GM18517 (cell line): Measurements from ENCODE around the gene CHIC2.

Experiments
- ATAC-seq: cut with Tn5 transposase; IDR thresholded peaks from one replicate; pipeline ENCODE4 v1.9.1; 2021; ENCODE audit warnings: mild to moderate bottlenecking, moderate library complexity; ENCODE audit not compliant: unreplicated experiment

The CHIC2 gene

DNA sequence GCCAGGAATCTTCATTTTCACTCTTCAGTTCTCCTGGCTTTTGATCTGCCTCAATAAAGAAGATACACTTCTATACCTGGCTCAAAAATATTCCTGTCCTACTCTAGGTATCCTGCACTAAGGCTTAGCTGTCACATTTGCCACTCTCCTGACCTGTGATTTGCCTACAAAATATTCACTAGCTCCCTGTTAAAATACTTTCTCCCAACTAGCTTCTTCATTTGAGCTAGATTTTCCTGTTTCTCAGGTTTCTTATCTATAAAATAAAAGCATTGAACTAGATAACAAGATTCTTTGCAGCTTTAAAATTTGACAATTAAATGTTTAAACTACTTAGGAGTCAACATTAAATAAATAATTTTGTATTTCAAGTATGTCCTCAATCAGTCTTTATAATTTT is 53.2 kb downstream of the CHIC2 start:
- ATAC-seq: no peak

DNA sequence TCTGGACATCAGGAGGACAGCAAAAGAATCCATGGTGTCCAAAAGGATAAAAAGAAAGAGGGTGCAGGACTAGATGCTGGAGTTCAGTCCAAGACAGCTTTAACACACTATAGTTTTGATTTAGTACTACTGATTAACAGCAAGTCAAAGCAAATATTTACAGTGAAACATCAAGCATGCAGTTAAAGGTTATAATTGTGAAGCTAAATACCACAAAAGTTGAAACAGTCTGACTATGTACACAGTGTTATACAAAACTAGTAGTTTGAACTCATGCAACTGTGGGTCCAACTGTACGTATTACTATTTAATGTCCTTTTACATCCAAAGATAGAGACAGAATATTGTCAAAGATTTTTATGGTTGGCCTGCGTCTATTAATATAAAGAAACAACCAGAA is 57.6 kb downstream of the CHIC2 start:
- no peak for ATAC-seq

DNA sequence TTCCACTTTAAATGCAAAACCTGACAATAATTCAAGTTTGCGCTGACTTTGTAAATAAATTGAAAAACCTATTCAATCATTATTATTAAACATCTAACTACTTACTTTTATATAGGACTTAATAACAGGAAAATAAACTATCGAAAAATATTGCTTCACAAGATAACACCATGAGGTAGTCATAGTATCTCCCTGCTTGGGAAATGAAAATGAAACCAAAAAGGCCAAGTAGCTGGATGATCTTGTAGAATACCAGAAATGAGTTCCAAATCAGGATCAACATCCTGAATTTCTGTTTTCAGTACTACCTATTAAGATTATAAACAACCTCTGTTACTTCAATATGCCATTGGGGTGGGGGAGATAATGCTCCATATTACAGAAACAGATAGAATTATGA is 58.9 kb downstream of the CHIC2 start:
- ATAC-seq: no peak

DNA sequence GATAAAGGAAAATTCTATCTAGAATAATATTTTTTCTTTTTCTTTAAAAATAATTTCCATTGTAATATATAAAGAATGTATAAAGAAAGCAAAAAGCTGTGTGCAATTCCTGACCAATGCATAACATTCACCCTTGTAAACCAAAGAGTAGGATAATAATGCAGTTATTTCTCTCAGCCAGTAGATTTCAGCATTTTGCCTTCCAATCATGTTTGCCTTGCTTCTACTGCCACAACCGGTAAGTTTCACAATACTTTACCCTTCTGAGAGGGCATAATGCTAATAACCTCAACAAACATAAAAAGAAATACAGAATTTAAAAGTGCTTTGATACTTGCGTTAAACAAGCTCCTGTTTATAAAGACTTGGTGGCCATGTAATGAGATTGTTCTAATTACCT is 59.9 kb downstream of the CHIC2 start:
- no peak for ATAC-seq

DNA sequence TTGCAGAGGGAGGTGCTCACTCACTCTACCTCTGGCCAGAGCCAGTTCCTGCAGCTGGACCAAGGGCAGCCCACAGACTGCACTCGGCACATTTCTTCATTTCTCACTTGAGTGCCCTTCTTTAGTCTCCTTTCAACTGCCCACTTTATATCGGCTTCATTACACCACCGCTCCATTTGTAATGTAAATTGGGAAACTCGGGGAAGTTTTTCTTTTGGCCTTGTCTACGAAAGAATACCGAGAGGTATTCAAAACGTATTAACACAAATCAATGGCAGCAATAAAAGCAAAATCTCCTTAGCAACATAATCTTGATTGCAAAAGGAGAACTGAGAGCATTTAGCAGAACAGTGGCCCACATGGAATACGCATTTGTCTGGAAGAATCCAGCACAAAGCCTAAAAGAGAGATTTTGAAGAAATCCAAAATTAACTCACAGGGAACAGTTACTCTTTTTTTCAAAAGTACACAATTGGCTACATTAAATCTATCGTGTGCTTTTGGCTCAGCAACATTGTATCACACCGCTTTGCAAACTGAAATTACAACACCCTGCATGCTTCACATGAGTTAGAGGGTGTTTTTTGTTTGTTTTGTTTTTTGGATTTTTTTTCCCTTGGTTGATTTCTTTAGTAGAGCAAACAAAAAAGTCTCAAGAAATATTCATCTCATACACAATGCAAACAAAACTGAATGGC is 62.6 kb downstream of the CHIC2 start:
- no peak for ATAC-seq

DNA sequence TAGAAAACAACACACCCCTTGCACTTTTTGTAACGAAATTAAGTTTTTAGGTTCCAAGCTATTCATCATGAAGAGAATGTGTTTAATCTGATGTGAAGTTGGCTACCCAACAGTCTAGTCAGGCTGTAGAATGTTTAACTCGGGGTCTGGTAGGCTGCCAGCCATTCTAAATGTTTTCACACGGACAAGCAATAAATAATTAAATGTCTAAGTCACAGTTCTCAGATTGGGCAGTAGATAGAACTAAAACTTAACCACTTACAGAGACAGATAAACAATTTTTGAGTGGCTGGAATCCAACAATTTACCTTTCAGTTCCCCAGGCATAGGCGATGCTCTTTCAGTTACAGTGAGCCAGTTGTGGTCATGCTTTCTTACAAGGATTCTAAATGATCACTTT is 66.5 kb downstream of the CHIC2 start:
- no peak for ATAC-seq

DNA sequence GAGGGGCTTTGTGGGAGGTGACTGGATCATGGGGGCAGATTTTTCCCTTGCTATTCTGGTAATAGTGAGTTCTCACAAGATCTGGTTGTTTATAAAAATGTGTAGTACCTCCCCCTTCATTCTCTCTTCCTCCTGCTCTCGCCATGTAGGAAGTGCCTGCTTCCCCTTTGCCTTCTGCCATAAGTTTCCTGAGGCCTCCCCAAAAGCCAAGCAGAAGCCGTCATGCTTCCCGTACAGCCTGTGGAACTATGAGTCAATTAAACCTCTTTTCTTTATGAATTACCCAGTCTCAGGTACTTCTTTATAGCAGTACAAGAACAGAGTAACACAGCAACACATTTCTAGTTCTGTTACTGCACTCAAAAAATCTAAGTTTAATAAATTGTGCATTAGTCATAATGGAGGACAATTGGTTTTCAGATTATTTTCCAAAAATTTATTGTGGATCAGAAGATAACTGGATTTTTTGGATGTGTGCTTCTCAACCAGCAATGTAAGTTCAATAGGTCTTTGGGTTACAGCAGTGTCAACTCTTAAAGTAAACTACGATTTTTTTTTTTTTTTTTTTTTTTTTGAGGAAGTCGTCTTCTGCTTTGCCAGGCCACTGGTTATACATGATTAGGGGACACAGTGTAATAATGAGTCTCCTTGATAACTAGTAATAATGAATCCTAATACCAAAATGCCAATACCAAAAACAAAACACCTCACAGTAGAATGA is 69.9 kb downstream of the CHIC2 start:
- no peak for ATAC-seq

DNA sequence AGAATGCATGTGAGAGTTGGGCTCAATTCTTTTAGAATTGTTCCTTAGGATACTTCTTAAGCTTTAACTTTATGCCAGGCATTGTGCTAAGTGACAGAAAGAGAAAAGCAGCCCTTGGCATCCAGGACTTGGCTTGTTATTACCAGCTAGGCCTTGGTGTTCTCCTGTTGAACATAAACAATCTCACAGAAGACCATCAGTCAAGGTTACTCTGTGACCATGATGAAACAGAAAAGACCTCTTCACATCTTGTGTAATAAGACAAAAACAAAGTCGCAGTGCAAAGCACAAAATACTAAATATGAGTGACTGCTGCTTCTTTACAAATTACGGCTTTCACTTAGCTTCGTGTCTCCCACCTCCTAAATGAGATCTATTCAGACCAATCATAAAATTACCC is 71.6 kb downstream of the CHIC2 start:
- no peak for ATAC-seq

DNA sequence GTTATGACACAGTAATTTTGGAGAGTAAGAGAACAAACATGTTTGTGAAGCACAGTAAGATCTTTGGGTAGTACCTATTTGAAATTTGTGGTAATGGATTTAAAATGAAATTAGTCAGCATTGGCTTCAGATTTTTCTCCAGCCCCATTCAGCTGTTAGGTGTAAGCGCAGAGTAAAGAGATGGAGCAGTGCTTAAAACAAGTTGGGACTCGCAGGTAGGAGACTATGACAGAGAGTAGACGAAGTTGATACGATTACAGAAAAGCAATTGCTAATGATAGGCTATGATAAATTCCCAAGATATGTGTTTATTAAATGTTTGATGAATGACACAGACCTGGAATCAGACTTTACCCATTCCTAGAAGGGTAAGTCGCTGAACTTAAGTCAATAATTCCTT is 72.6 kb downstream of the CHIC2 start:
- no peak for ATAC-seq

DNA sequence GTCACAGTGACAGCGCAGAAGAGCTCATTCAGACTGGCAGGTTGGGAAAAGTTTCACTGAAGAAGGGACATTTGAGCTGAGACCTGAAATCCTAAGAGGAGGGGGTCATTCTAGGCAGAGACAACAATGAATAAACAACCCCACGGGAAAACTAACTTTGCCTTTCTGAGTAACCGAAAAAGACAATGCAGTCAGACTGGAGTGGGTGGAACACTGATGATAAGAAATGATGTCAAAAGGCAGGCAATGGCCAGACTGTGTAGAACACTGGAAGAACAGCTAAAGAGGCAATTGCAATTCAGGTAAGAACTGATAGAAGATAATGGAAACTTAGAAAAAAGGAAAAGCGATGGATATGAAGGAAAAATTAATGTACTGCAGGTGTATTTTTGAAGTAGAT is 73.8 kb downstream of the CHIC2 start:
- ATAC-seq: no peak

DNA sequence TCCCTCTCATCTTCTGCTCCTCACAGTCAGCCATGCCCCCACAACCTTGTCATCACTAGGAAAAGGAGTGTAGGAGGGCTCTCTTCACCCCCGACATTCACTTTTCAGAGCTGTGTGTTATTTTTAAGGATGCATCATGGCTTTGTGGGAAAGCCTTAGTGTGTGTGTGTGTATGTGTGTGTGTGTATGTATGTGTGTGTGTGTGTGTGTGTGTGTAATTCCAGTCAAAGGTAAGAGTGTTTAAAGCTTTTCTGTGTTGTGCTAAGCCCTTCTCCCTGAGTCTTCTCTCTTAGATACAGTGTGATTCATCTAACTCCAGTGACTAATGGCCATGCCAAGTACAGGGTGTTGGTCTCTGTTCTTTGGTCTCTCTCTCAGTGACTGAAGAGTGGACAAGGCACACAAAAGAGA is 76.6 kb downstream of the CHIC2 start:
- no peak for ATAC-seq

DNA sequence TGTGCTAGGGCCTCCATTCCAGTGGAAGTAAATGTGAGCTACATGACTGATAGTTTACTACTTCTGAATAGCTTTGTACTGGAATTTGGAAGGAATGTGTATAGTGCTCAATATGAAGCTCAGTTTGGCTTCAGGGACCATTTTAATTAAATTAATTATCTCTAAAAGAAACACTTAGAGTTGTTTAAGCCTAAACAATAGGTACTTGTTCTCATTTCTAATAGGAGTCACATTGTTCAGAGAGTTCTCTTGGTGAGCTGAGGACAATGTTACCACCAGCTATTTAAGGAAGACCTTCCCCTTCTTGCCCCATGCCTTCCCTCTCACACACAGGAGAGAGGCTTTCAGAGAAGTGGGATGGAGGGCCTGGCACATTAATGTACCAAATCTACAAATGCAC is 78.3 kb downstream of the CHIC2 start:
- no peak for ATAC-seq

DNA sequence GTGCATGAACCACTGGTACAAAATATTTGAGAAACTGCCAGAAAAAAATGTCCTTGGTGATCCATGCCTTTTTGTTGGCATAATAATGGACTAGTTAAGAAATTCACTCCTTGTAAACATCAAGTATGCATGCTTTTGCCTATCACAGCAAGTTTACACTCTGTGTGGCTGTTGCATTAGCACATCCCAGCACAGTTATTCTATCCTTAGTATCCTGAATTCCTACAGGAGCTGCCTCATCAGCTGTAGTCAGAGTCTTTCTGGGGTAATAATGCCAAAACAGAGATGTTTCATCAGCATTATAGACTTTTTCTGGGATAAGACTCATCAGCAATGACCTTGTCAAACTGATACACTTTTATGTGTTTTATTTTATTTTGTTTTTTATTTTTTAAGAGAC is 82.8 kb downstream of the CHIC2 start:
- ATAC-seq: no peak

DNA sequence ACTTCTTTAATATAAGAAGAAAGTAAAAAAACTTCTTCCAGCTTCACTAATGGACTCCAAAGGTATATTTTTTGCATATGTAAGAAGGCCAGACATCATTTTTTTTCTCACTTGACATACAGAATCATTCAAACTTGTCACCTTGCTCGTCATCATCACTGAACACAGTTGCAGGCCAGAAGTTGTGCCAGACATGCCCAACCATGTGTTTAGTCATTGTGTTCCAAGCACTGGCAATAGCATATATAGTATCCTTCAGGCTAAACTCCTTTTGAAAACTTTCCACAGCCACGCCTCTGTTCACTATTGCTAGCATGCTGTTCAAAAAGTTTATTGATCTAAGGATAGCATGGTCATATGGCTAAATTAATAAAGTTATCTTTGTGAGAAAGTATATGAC is 83.3 kb downstream of the CHIC2 start:
- ATAC-seq: no peak

DNA sequence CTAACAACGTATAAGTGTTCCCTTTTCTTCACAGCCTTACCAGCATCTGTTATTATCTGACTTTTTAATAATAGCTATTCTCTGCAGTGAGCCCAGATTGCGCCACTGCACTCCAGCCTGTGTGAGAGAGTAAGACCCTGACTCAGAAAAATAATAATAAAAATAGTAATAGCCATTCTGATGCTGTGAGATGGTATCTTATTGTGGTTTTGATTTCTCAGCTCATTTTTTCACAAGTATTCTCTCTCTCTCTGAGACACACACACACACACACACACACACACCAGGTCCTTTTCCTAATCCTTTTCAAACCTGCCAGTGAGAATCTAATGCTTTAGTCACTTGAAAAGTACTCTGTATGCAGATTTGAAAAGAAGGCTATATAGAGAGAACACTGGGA is 89.8 kb downstream of the CHIC2 start:
- no peak for ATAC-seq

DNA sequence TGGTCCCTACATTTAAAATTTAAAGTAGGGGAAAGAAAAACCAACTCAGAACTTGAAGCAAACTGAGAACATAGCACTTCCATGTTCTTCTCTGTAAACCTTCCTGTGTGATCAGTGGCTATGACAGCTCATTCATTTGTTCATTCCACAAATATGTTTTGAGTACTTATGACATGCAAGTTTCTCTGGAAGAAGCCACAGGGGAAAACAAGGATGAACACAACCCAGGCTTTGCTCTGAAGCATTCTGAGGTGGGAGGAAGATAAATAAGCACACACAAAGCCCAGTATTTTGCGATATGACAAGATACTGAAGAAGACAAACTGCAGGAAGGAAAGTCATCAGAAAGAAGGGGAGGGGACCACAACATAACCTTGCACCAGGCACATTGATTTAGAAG is 96.4 kb downstream of the CHIC2 start:
- no peak for ATAC-seq

DNA sequence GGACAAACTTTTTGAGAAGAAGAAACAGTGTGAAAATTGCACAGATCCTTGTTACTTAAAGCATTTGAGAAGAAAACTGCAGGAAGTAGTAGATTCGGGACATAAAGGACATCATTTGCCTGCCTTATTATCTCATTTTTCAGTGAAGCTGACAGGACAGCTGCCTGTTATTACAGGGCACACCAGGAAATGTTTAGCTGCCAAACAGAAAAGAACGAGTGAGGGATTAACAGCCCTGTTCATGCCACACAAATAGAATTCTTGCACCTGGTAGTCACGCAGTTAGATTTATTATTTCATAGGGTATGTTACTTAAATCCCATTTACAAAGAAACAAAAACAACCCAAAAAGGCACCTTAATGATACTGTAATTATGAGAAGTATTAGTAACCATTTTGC is 100.6 kb downstream of the CHIC2 start:
- no peak for ATAC-seq

DNA sequence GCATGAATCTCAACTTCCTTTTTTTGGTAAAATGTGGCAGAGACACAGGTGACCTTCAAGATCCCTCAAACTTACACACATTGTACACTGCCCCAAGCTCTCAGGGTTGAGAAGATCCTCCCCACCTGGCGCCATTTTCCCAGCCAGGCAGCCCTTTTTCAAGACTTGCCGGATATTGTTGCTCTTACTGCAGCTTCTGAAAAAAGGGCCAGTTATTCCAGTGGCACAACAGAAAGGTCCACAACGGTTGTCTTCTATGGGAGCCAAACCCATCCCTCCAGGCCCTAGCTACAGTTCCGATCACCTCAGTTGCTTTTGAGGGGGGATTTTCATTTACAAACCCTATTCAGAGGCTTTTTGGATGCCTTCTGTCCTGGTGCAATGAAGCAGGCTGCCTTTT is 101.1 kb downstream of the CHIC2 start:
- no peak for ATAC-seq

DNA sequence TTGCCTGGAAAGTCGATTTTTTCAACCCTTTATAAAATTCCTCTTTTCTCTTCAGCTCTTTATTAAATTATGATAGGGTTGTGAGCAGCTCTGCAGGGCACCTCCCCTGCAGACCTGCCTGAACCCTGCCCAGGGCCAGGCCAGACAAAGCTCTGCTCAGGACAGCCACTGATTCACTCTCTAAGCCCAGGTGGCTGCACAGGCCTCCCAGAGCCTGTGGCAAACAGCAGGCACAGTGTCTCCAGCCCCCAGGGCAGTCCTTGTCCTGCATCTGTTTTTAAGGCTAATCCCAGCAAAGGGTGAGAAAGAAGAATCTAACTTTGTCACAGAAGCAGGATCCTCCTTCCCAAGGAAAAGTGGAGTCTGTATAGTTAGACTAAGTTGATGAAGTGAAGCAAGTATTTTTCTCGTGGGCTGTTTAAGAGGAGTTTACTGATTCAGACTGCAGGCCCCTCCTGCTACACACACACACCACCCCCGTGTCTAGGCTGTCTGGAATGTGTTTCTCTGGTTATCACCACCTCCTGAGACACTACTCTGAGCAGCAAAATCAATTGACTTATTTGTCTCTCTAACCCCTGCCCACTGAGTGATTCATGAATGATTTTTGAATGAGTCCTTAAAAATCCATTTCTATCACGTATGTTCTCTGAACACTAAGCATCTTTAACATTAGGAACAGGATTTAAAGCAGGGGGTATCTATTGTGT is 101.7 kb downstream of the CHIC2 start:
- ATAC-seq: no peak

DNA sequence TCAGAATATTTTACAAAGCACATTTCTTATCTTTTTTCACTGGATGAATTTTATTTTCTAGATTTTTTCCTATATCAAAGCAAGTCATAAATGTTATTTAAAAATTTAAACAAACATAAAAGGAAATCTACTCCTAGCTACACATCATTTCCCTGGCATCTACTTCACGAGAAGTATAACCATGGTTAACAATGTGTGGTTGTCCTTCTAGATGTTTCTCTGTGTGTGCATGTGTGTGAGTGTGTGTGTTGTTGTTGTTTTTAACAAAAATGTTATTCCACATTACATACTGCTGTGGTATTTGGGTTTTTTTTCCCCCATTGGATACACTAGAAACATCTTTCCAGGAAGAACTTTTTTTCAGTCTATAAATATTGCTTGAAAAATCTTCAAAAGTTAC is 103.1 kb downstream of the CHIC2 start:
- ATAC-seq: no peak

DNA sequence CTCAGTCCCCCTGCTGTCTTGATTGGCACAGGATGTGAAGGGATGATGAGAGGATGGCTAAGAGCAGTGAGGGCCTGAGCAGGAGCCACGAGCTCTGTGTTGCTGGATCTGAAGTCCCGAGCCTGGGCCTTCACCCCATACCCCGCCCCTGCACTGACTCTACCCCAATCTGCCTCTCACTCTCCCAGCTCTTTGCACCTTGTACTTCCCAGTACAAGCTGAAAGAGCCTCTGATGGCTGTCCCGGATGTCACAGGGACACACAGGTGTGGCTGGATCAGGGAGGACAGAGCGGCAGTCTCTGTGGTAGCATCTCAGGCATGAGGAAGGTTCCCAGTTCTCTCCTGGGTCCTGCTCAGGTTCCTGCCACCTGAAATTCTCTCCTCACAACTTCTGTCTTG is 103.6 kb downstream of the CHIC2 start:
- ATAC-seq: no peak
